Posterior cingulate gyrus (tissue), 11 donors: ENCODE results near the gene UBE2J2.
A peak's percentile ranks its signal among the peaks of the same experiment; 100 is the strongest.

Experiments
- DNase-seq, 10 donors: peaks; one replicate each; pipeline versions ENCODE4 v3.0.0 to v3.0.0-alpha.2; 2020 to 2021; ENCODE audit warnings: mixed read lengths in 3 of 10
- intact Hi-C: fragments of 100-400 bp; cut with DNase I; formaldehyde crosslinking; loops from one replicate; pipeline ENCODE4 v1.15.1; 2023

UBE2J2 gene

GRCh38 chr1:1297802-1298424 is 24.3 kb upstream of the UBE2J2 start:
- intact Hi-C loops = loop anchor here (10.0 kb wide), 1 partner anchor 837 kb away; no protein-coding TSS in a partner anchor
- no peak for DNase-seq

- intact Hi-C loops = loop anchor here (10.0 kb wide), 1 partner anchor 838 kb away; no protein-coding TSS in a partner anchor
- DNase-seq = no peak
These were observed 22.7 kb upstream of the UBE2J2 start for GRCh38 chr1:1296070-1297061.

- intact Hi-C loops = loop anchor here (10.0 kb wide), 1 partner anchor 839 kb away; no protein-coding TSS in a partner anchor
- DNase-seq = no peak
These were observed 21.7 kb upstream of the UBE2J2 start for GRCh38 chr1:1295154-1295923.

- no peak for DNase-seq
- intact Hi-C loops = loop anchor here (10.0 kb wide), 1 partner anchor 840 kb away; no protein-coding TSS in a partner anchor
These were observed 20.7 kb upstream of the UBE2J2 start for GRCh38 chr1:1294250-1294890.

GRCh38 chr1:1293263-1294249 is 19.9 kb upstream of the UBE2J2 start:
- DNase-seq = peak in 2 of 10 donors; percentile 7 to 78
- intact Hi-C loops = loop anchor here (10.0 kb wide), 1 partner anchor 841 kb away; no protein-coding TSS in a partner anchor

- DNase-seq = peak in 2 of 10 donors; percentile 14 to 80
- intact Hi-C loops = loop anchor here (10.0 kb wide), 1 partner anchor 842 kb away; no protein-coding TSS in a partner anchor
These were observed 19.2 kb upstream of the UBE2J2 start for GRCh38 chr1:1292851-1293250.

- intact Hi-C loops = loop anchor here (10.0 kb wide), 1 partner anchor 842 kb away; no protein-coding TSS in a partner anchor
- peak in 1 of 10 donors; percentile 5 for DNase-seq
These were observed 18.8 kb upstream of the UBE2J2 start for GRCh38 chr1:1292442-1292779.

- intact Hi-C loops = loop anchor here (10.0 kb wide), 1 partner anchor 843 kb away; no protein-coding TSS in a partner anchor
- DNase-seq = peak in 8 of 10 donors; percentile 45 to 94 (median 68)
These were observed 18.1 kb upstream of the UBE2J2 start for GRCh38 chr1:1291548-1292441.

- DNase-seq = peak in 2 of 10 donors; percentile 10 to 91
- intact Hi-C loops = loop anchor here (10.0 kb wide), 1 partner anchor 844 kb away; no protein-coding TSS in a partner anchor
These were observed 17.4 kb upstream of the UBE2J2 start for GRCh38 chr1:1291023-1291528.

- intact Hi-C loops = loop anchor here (10.0 kb wide), 1 partner anchor 845 kb away; no protein-coding TSS in a partner anchor
- peak in 5 of 10 donors; percentile 61 to 93 (median 73) for DNase-seq
These were observed 16.6 kb upstream of the UBE2J2 start for GRCh38 chr1:1290238-1290731.

- DNase-seq = peak in 2 of 10 donors; percentile 24 to 84
- intact Hi-C loops = no loop called here
These were observed 13.8 kb upstream of the UBE2J2 start for GRCh38 chr1:1287288-1288110.

GRCh38 chr1:1286313-1287261 is 12.9 kb upstream of the UBE2J2 start:
- intact Hi-C loops = no loop called here

GRCh38 chr1:1285611-1286311 is 12.1 kb upstream of the UBE2J2 start:
- DNase-seq = peak in 2 of 10 donors; percentile 25 to 83
- intact Hi-C loops = no loop called here

More at GRCh38 chr1:1286313-1287261, 12.9 kb upstream of the UBE2J2 start:
- peak in 3 of 10 donors; percentile 9 to 79 (median 24) for DNase-seq

- peak in 1 of 10 donors; percentile 79 for DNase-seq
- intact Hi-C loops = no loop called here
These were observed 11.5 kb upstream of the UBE2J2 start for GRCh38 chr1:1285102-1285571.
